Activated CD8-positive, alpha-beta memory T cell treated with anti-CD3 and anti-CD28 coated beads for 1 hour (primary cell): ENCODE results near the gene ABCB9.
A peak's percentile ranks its signal among the peaks of the same experiment; 100 is the strongest.

ENCODE experiments used
- DNase-seq, 2 donors: peaks; one replicate each; pipeline ENCODE4 v3.0.0-alpha.2; 2020; ENCODE audit warnings: low read depth in 1 of 2; ENCODE audit errors: extremely low read depth in 1 of 2

The ABCB9 gene

GRCh38 chr12:122966743-122967550 is 684 bp upstream of the ABCB9 start:
- DNase-seq: no peak

- no peak for DNase-seq
These were observed 927 bp downstream of the ABCB9 start for GRCh38 chr12:122965321-122965751.

- DNase-seq: no peak
These were observed 1.6 kb downstream of the ABCB9 start for GRCh38 chr12:122964439-122965257.

GRCh38 chr12:122963941-122964265 is 2.4 kb downstream of the ABCB9 start:
- DNase-seq: no peak

- no peak for DNase-seq
These were observed 4.5 kb downstream of the ABCB9 start for GRCh38 chr12:122961531-122962329.

- DNase-seq: no peak
These were observed 6.1 kb downstream of the ABCB9 start for GRCh38 chr12:122960193-122960569.

- no peak for DNase-seq
These were observed 6.6 kb downstream of the ABCB9 start for GRCh38 chr12:122959566-122960192.

- no peak for DNase-seq
These were observed 7.9 kb downstream of the ABCB9 start for GRCh38 chr12:122958198-122958888.

- DNase-seq: no peak
These were observed 10.2 kb downstream of the ABCB9 start for GRCh38 chr12:122956035-122956434.

GRCh38 chr12:122955156-122955555 is 11.1 kb downstream of the ABCB9 start:
- DNase-seq: no peak

GRCh38 chr12:122951979-122952892 is 14.0 kb downstream of the ABCB9 start:
- DNase-seq: peak; percentile 46 to 57

- DNase-seq: no peak
These were observed 14.9 kb downstream of the ABCB9 start for GRCh38 chr12:122951406-122951805.

- no peak for DNase-seq
These were observed 16.2 kb downstream of the ABCB9 start for GRCh38 chr12:122949816-122950675.

- no peak for DNase-seq
These were observed 16.9 kb downstream of the ABCB9 start for GRCh38 chr12:122949405-122949804.

GRCh38 chr12:122948605-122949004 is 17.7 kb downstream of the ABCB9 start:
- no peak for DNase-seq

- no peak for DNase-seq
These were observed 18.9 kb downstream of the ABCB9 start for GRCh38 chr12:122947352-122947792.

GRCh38 chr12:122946690-122947341 is 19.4 kb downstream of the ABCB9 start:
- peak in 1 of 2 donors; percentile 41 for DNase-seq
